HepG2 (cell line): Measurements from ENCODE around the gene GALNTL6. TPM values are rescaled to one million over a fixed set of nuclear protein-coding genes. Genes with fewer than 3 reads are reported as not detected.

Experiments
- ATAC-seq: fragments of 200-7000 bp; cut with Tn5 transposase; 3 replicates; pipeline ENCODE4 v1.9.1; 2020; ENCODE audit warnings: mild to moderate bottlenecking, moderate library complexity
- BruUV-seq: library from RNA; stranded (reverse); fragments of 400-500 nt; replicated peaks from 2 replicates; lab custom pipeline; 2021; lab: Mats Ljungman, UMichigan
- CTCF ChIA-PET: fragments of 300-600 bp; formaldehyde crosslinking; extraction: SDS; loops from one replicate; lab custom pipeline; 2021; ENCODE audit warnings: low total read pairs, inconsistent platforms, low intra/inter-chr PET ratio; lab: Yijun Ruan, JAX
- POLR2A ChIA-PET: fragments of 350-600 bp; sonication (Branson Sonifier 250); formaldehyde crosslinking; loops from one replicate; lab custom pipeline; 2020; ENCODE audit warnings: antibody characterized with exemption, inconsistent platforms; lab: Yijun Ruan, JAX
- DNase-seq: peaks from one replicate; pipeline ENCODE4 v3.0.0-alpha.2; 2015; ENCODE audit warnings: low spot score
- FAIRE-seq: peaks from 3 replicates; lab custom pipeline; 2011; peaks lifted over from hg19 to GRCh38; lab: Jason Lieb, UNC
- H2AFZ ChIP-seq: one replicate; pipeline ENCODE4 v1.6.1; 2011; ENCODE audit warnings: low read length, inconsistent platforms
- H3K27ac ChIP-seq: fragments of 300-600 bp; 3 replicates; pipeline ENCODE4 v1.8.0; 2011; ENCODE audit warnings: mixed run types, mild to moderate bottlenecking, mixed read lengths, low read length, inconsistent platforms; ENCODE audit not compliant: insufficient read depth; ENCODE audit errors: extremely low read length
- H3K27me3 ChIP-seq, 2 experiments: fragments of 200-600 bp in 1 of 2; 2 replicates in 1 of 2; 3 replicates in 1 of 2; pipeline versions ENCODE4 v1.6.0 to v1.8.0; 2011; ENCODE audit warnings: low read length in 2 of 2, mild to moderate bottlenecking in 2 of 2, moderate library complexity in 2 of 2, inconsistent platforms in 1 of 2; ENCODE audit not compliant: insufficient read depth in 2 of 2, control insufficient read depth in 1 of 2
- H3K36me3 ChIP-seq, 2 experiments: fragments of 200-600 bp in 1 of 2; replicated peaks in 1 of 2; 2 replicates in 1 of 2; 3 replicates in 1 of 2; pipeline versions ENCODE4 v1.5.1 to v1.8.0; 2011; ENCODE audit warnings: low read length in 2 of 2, inconsistent platforms in 1 of 2; ENCODE audit not compliant: insufficient read depth in 2 of 2, control insufficient read depth in 1 of 2
- H3K4me1 ChIP-seq: 2 replicates; pipeline ENCODE4 v1.5.1; 2012; ENCODE audit warnings: low read length, inconsistent platforms; ENCODE audit not compliant: insufficient read depth
- H3K4me2 ChIP-seq: 2 replicates; pipeline ENCODE4 v1.6.0; 2011; ENCODE audit warnings: low read depth, low read length, inconsistent platforms
- H3K4me3 ChIP-seq, 3 experiments: fragments of 200-600 bp in 1 of 3; sonication (generic), shearing (Covaris generic) in 1 of 3; replicated peaks in 1 of 3; 2 replicates each; pipeline ENCODE4 v1.5.1; 2011 to 2016; ENCODE audit warnings: low read length in 3 of 3, inconsistent platforms in 2 of 3, low read depth in 2 of 3, mild to moderate bottlenecking in 2 of 3, control low read depth in 1 of 3, mixed read lengths in 1 of 3; ENCODE audit not compliant: insufficient read depth in 1 of 3
- H3K79me2 ChIP-seq: one replicate; pipeline ENCODE4 v1.6.1; 2011; ENCODE audit warnings: low read length, inconsistent platforms; ENCODE audit not compliant: insufficient read depth
- H3K9ac ChIP-seq: 2 replicates; pipeline ENCODE4 v1.6.0; 2011; ENCODE audit warnings: mild to moderate bottlenecking, low read depth, low read length, inconsistent platforms; ENCODE audit not compliant: insufficient read depth
- H3K9me3 ChIP-seq: 2 replicates; pipeline ENCODE4 v1.5.1; 2012; ENCODE audit warnings: mild to moderate bottlenecking, low read length
- H4K20me1 ChIP-seq: 2 replicates; pipeline ENCODE4 v1.6.0; 2011; ENCODE audit warnings: inconsistent platforms, mild to moderate bottlenecking, low read length, moderate library complexity; ENCODE audit not compliant: insufficient read depth
- BCL6 ChIP-seq: IDR thresholded peaks from 2 replicates; pipeline ENCODE4 v1.6.1; 2016; ENCODE audit warnings: missing genetic modification reagents, missing compliant biosample characterization
- EZH2 ChIP-seq: conservative IDR thresholded peaks from 2 replicates; pipeline ENCODE4 v1.6.1; 2012; ENCODE audit warnings: mild to moderate bottlenecking, low read depth, low read length, moderate library complexity
- NR2F1 ChIP-seq, 2 experiments: fragments of 450-650 bp in 1 of 2; formaldehyde crosslinking in 1 of 2; IDR thresholded peaks; 2 replicates each; pipeline versions ENCODE4 v1.5.0 to v1.6.1; 2016 to 2020; ENCODE audit warnings: mild to moderate bottlenecking in 1 of 2, missing compliant biosample characterization in 1 of 2, missing genetic modification reagents in 1 of 2, moderate library complexity in 1 of 2
- PBX2 ChIP-seq: IDR thresholded peaks from 2 replicates; pipeline ENCODE4 v1.6.1; 2016; ENCODE audit warnings: control low read depth
- POLR2AphosphoS2 ChIP-seq: IDR thresholded peaks from 2 replicates; pipeline ENCODE4 v1.6.1; 2011; ENCODE audit warnings: low read depth, low read length, improper control_type of control experiment
- SP140L ChIP-seq: sonication (generic); formaldehyde crosslinking; IDR thresholded peaks from 2 replicates; pipeline ENCODE4 v1.4.0; 2020; ENCODE audit warnings: missing genetic modification reagents, borderline replicate concordance
- ZBTB26 ChIP-seq: IDR thresholded peaks from 2 replicates; pipeline ENCODE4 v1.6.1; 2016; ENCODE audit warnings: missing compliant biosample characterization, missing genetic modification reagents, borderline replicate concordance
- ZFX ChIP-seq: sonication (generic); formaldehyde crosslinking; IDR thresholded peaks from 2 replicates; pipeline ENCODE4 v1.4.0; 2020; ENCODE audit warnings: mild to moderate bottlenecking, low read depth, missing genetic modification reagents, moderate library complexity
- ZNF180 ChIP-seq: sonication (generic); formaldehyde crosslinking; IDR thresholded peaks from 2 replicates; pipeline ENCODE4 v1.4.0; 2020; ENCODE audit warnings: low read depth, missing genetic modification reagents, borderline replicate concordance
- ZNF3 ChIP-seq: IDR thresholded peaks from 2 replicates; pipeline ENCODE4 v1.7.0; 2017; ENCODE audit warnings: inconsistent platforms
- ZNF333 ChIP-seq: sonication (generic); formaldehyde crosslinking; IDR thresholded peaks from 2 replicates; pipeline ENCODE4 v1.4.0; 2020; ENCODE audit warnings: mild to moderate bottlenecking, missing genetic modification reagents, borderline replicate concordance
- ZNF343 ChIP-seq: sonication (generic); formaldehyde crosslinking; IDR thresholded peaks from 2 replicates; pipeline ENCODE4 v1.4.0; 2020; ENCODE audit warnings: mild to moderate bottlenecking, missing genetic modification reagents
- ZNF552 ChIP-seq: sonication (generic); formaldehyde crosslinking; IDR thresholded peaks from 2 replicates; pipeline ENCODE4 v1.9.0; 2022; ENCODE audit warnings: missing genetic modification reagents, mild to moderate bottlenecking, borderline replicate concordance
- ZNF652 ChIP-seq: IDR thresholded peaks from 2 replicates; pipeline ENCODE4 v1.6.1; 2016; ENCODE audit warnings: low read depth, borderline replicate concordance
- ZNF75D ChIP-seq: sonication (generic); formaldehyde crosslinking; IDR thresholded peaks from 2 replicates; pipeline ENCODE4 v1.8.1; 2023; ENCODE audit warnings: missing genetic modification reagents, mild to moderate bottlenecking, borderline replicate concordance
- WGBS: methylation state at CpG from one replicate; pipeline ENCODE4 v1.1.6; 2017; ENCODE audit warnings: low lambda C conversion rate; 5-methylcytosine and 5-hydroxymethylcytosine counted together
- in situ Hi-C: cut with HindIII; loops from 2 replicates; pipeline ENCODE4 v1.10.0; 2017; ENCODE audit warnings: low pct_unique_long_range_greater_than_20kb; ENCODE audit not compliant: extremely low pct_ligation_motif_present
- intact Hi-C: fragments of 100-400 bp; cut with micrococcal nuclease; formaldehyde crosslinking; loops from one replicate; pipeline ENCODE4 v1.10.0; 2022; ENCODE audit not compliant: unreplicated experiment
- polyA plus RNA-seq, 8 experiments: library from polyadenylated mRNA; depleted of rRNA in 3 of 8; stranded (reverse) in 7 of 8; unstranded in 1 of 8; fragments of >200 nt; fragmentation: Illumina TruSeq in 4 of 8; extraction: Trizol in 4 of 8; gene quantifications; 2 replicates each; pipeline versions ENCODE4 v1.2.1 to v1.2.3, GENCODE V29; 2011 to 2016; ENCODE audit warnings: low read depth in 4 of 8, missing spikeins in 1 of 8, mixed read lengths in 1 of 8; ENCODE audit not compliant: insufficient read depth in 1 of 8
- total RNA-seq, 5 experiments: library from RNA; depleted of rRNA; stranded (reverse); fragments of >200 nt; fragmentation: Illumina TruSeq; extraction: Trizol; gene quantifications; 2 replicates each; pipeline ENCODE4 v1.2.3, GENCODE V29; 2016; ENCODE audit warnings: low read depth in 1 of 5

Gene GALNTL6
- total and polyA plus RNA-seq, 2 of the 13 experiments (the other 11 are each of a cell fraction or from before 2014, with no cell fraction given), result not detected

GRCh38 chr4:172867835-172868234, 1054.6 kb downstream of the GALNTL6 start (continued):
- TF ChIP-seq SP140L (CRISPR knock-in tag) (no peak), BCL6 (CRISPR knock-in tag) (no peak), ZNF3 (no peak), ZNF652 (CRISPR knock-in tag) (no peak), ZNF343 (CRISPR knock-in tag) (no peak), ZFX (CRISPR knock-in tag) (no peak)
- TF ChIP-seq, all 625 proteins: peak for 0

GRCh38 chr4:172868271-172868670, 1055.1 kb downstream of the GALNTL6 start:
- WGBS, result 0% methylated on average over 1 of the region's 1 CpG
- no peak overlapping the region for H2AFZ ChIP-seq
- ATAC-seq, result no peak
- H3K9me3 ChIP-seq, result peaks cover 12% of the 10 kb centered on the region; the same call in 1 of the 2 replicates
- no TSS peak for BruUV-seq
- FAIRE-seq, result no peak
- no peak for DNase-seq
- CTCF ChIA-PET, result no interaction called here
- in situ Hi-C loops (no loop called here), intact Hi-C loops (no loop called here)
- H3K27ac ChIP-seq, result no peak overlapping the region
- POLR2A ChIA-PET, result no interaction called here
- no peaks in the 10 kb centered on the region for H3K4me1 ChIP-seq
- H3K4me2 ChIP-seq, result no peak overlapping the region
- H3K9ac ChIP-seq, result no peak overlapping the region
- no peaks in the 10 kb centered on the region for H3K79me2 ChIP-seq
- H4K20me1 ChIP-seq, result no peaks in the 10 kb centered on the region
- TF ChIP-seq ZNF333, result no peak
- TF ChIP-seq ZNF552 (CRISPR knock-in tag), result no peak
- TF ChIP-seq EZH2, result no peak
- no peak for TF ChIP-seq POLR2AphosphoS2
- TF ChIP-seq ZNF180 (CRISPR knock-in tag), result no peak
- TF ChIP-seq ZNF75D (CRISPR knock-in tag), result no peak
- no peak for TF ChIP-seq NR2F1 (CRISPR knock-in tag; IDR thresholded peaks at IDR 0.05)
- TF ChIP-seq ZBTB26 (CRISPR knock-in tag), result no peak
- TF ChIP-seq PBX2 (CRISPR knock-in tag), result no peak
- H3K4me3 ChIP-seq, result no peak overlapping the region
- H3K36me3 ChIP-seq, result no peaks in the 10 kb centered on the region
- no peaks in the 10 kb centered on the region for H3K27me3 ChIP-seq
